Neural cell (in vitro differentiated cells): ENCODE results near the gene GPSM1. TPM values are rescaled to one million over a fixed set of nuclear protein-coding genes. Genes with fewer than 3 reads are reported as not detected.

ENCODE experiments used
- H2AFZ ChIP-seq: fragments of 200-600, 300-800 bp; sonication (generic), shearing (Covaris generic); 2 replicates; pipeline ENCODE4 v1.6.0; 2014; ENCODE audit warnings: low read depth, mild to moderate bottlenecking, antibody characterized with exemption, low read length, moderate library complexity
- H3F3A ChIP-seq: fragments of 200-600 bp; shearing (Covaris generic); 2 replicates; pipeline ENCODE4 v1.6.1; 2016; ENCODE audit warnings: mild to moderate bottlenecking, moderate library complexity, mixed read lengths, antibody characterized with exemption, low read length; ENCODE audit not compliant: insufficient read depth, poor library complexity, severe bottlenecking
- H3K27ac ChIP-seq: fragments of 200-600, 300-800 bp; sonication (generic), shearing (Covaris generic); 2 replicates; pipeline ENCODE4 v1.5.1; 2014; ENCODE audit warnings: mild to moderate bottlenecking, low read length, moderate library complexity
- H3K27me3 ChIP-seq: fragments of 300-800, 200-600 bp; sonication (generic), shearing (Covaris generic); 2 replicates; pipeline ENCODE4 v1.6.0; 2014; ENCODE audit warnings: mild to moderate bottlenecking, low read depth, low read length, moderate library complexity; ENCODE audit not compliant: insufficient read depth
- H3K36me3 ChIP-seq: fragments of 300-800, 200-600 bp; sonication (generic), shearing (Covaris generic); 2 replicates; pipeline ENCODE4 v1.5.1; 2014; ENCODE audit warnings: mild to moderate bottlenecking, antibody characterized with exemption, low read length, moderate library complexity; ENCODE audit not compliant: insufficient read depth
- H3K4me2 ChIP-seq: fragments of 300-800, 200-600 bp; sonication (generic), shearing (Covaris generic); 2 replicates; pipeline ENCODE4 v1.6.0; 2014; ENCODE audit warnings: mild to moderate bottlenecking, low read length
- H3K4me3 ChIP-seq: fragments of 300-800, 200-600 bp; sonication (generic), shearing (Covaris generic); 2 replicates; pipeline ENCODE4 v1.5.1; 2014; ENCODE audit warnings: mild to moderate bottlenecking, low read length, moderate library complexity
- H3K79me2 ChIP-seq: fragments of 200-600 bp; shearing (Covaris generic); replicated peaks from 2 replicates; pipeline ENCODE4 v1.6.0; 2014; ENCODE audit warnings: mild to moderate bottlenecking, low read length, moderate library complexity; ENCODE audit not compliant: insufficient read depth
- H3K9ac ChIP-seq: fragments of 300-800, 200-600 bp; sonication (generic), shearing (Covaris generic); 2 replicates; pipeline ENCODE4 v1.6.1; 2016; ENCODE audit warnings: mild to moderate bottlenecking, low read length, mixed read lengths
- H3K9me2 ChIP-seq: fragments of 200-600 bp; shearing (Covaris generic); 2 replicates; pipeline ENCODE4 v1.6.1; 2016; ENCODE audit warnings: mild to moderate bottlenecking, low read length, mixed read lengths; ENCODE audit not compliant: insufficient read depth
- H3K9me3 ChIP-seq: fragments of 200-600, 300-800 bp; sonication (generic), shearing (Covaris generic); 2 replicates; pipeline ENCODE4 v1.6.1; 2016; ENCODE audit warnings: mild to moderate bottlenecking, mixed run types, low read length, moderate library complexity, mixed read lengths
- H4K20me1 ChIP-seq: fragments of 200-600 bp; shearing (Covaris generic); 2 replicates; pipeline ENCODE4 v1.6.1; 2016; ENCODE audit warnings: mild to moderate bottlenecking, mixed run types; ENCODE audit not compliant: insufficient read depth
- EP300 ChIP-seq: fragments of 450-650 bp; conservative IDR thresholded peaks from 2 replicates; pipeline ENCODE4 v1.6.1; 2014; ENCODE audit warnings: antibody characterized with exemption, mild to moderate bottlenecking, moderate library complexity; ENCODE audit not compliant: poor library complexity, severe bottlenecking
- EZH2 ChIP-seq: fragments of 200-600, 300-800 bp; shearing (Covaris generic), sonication (generic); IDR thresholded peaks from 2 replicates; pipeline ENCODE4 v1.6.1; 2014; ENCODE audit warnings: antibody characterized with exemption, low read length, borderline replicate concordance, mild to moderate bottlenecking; ENCODE audit not compliant: insufficient read depth, poor library complexity, severe bottlenecking
- MXI1 ChIP-seq: fragments of 450-650 bp; conservative IDR thresholded peaks from 2 replicates; pipeline ENCODE4 v1.6.1; 2014; ENCODE audit warnings: antibody characterized with exemption, mild to moderate bottlenecking; ENCODE audit not compliant: poor library complexity, severe bottlenecking
- POLR2AphosphoS5 ChIP-seq: IDR thresholded peaks from 2 replicates; pipeline ENCODE4 v1.6.1; 2012
- RAD21 ChIP-seq: fragments of 450-650 bp; conservative IDR thresholded peaks from 2 replicates; pipeline ENCODE4 v1.6.1; 2014; ENCODE audit warnings: antibody characterized with exemption, mild to moderate bottlenecking, moderate library complexity
- REST ChIP-seq: IDR thresholded peaks from 2 replicates; pipeline ENCODE4 v1.6.1; 2012; ENCODE audit warnings: borderline replicate concordance
- SMC3 ChIP-seq: fragments of 450-650 bp; conservative IDR thresholded peaks from 2 replicates; pipeline ENCODE4 v1.6.1; 2014; ENCODE audit warnings: antibody characterized with exemption, mild to moderate bottlenecking, moderate library complexity; ENCODE audit not compliant: poor library complexity
- TAF1 ChIP-seq: IDR thresholded peaks from 2 replicates; pipeline ENCODE4 v1.6.1; 2012; ENCODE audit warnings: low read depth
- polyA plus RNA-seq: library from polyadenylated mRNA; depleted of rRNA; stranded (reverse); fragments of >200 nt; gene quantifications from 2 replicates; pipeline ENCODE4 v1.2.3, GENCODE V29; 2014
- TF ChIP-seq, protein P1 (sequence below): fragments of 450-650 bp; IDR thresholded peaks from 2 replicates; pipeline ENCODE4 v1.5.1; 2014; ENCODE audit warnings: antibody characterized with exemption, mild to moderate bottlenecking, moderate library complexity; ENCODE audit not compliant: poor library complexity, severe bottlenecking

Gene GPSM1
- polyA plus RNA-seq, 1 donor from 2014 or later = 117 TPM

GRCh38 chr9:136326061-136326760 lies 1.1 kb upstream of the GPSM1 start:
- Histone ChIP-seq H2AFZ (no peak overlapping the region), H3K79me2 (peaks cover 29% of the 10 kb centered on the region), H3K9ac (peak overlapping the region; percentile 94), H3F3A (no peaks in the 10 kb centered on the region), H3K27ac (peak overlapping the region; percentile 45), H3K4me2 (no peak overlapping the region), H3K9me3 (no peaks in the 10 kb centered on the region), H3K9me2 (no peaks in the 10 kb centered on the region), H3K27me3 (no peaks in the 10 kb centered on the region), H4K20me1 (no peaks in the 10 kb centered on the region), H3K36me3 (no peaks in the 10 kb centered on the region), H3K4me3 (no peak overlapping the region)
- TF ChIP-seq POLR2AphosphoS5 (no peak), TAF1 (no peak), MXI1 (no peak), EZH2 (no peak), REST (no peak), RAD21 (no peak), EP300 (no peak), SMC3 (no peak)
- TF ChIP-seq, protein P1, sequence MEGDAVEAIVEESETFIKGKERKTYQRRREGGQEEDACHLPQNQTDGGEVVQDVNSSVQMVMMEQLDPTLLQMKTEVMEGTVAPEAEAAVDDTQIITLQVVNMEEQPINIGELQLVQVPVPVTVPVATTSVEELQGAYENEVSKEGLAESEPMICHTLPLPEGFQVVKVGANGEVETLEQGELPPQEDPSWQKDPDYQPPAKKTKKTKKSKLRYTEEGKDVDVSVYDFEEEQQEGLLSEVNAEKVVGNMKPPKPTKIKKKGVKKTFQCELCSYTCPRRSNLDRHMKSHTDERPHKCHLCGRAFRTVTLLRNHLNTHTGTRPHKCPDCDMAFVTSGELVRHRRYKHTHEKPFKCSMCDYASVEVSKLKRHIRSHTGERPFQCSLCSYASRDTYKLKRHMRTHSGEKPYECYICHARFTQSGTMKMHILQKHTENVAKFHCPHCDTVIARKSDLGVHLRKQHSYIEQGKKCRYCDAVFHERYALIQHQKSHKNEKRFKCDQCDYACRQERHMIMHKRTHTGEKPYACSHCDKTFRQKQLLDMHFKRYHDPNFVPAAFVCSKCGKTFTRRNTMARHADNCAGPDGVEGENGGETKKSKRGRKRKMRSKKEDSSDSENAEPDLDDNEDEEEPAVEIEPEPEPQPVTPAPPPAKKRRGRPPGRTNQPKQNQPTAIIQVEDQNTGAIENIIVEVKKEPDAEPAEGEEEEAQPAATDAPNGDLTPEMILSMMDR = no peak

GRCh38 chr9:136326761-136327303 lies 507 bp upstream of the GPSM1 start:
- H3F3A ChIP-seq = no peaks in the 10 kb centered on the region
- H3K9ac ChIP-seq = peak overlapping the region; percentile 94

More at GRCh38 chr9:136326761-136327303, 507 bp upstream of the GPSM1 start:
- Histone ChIP-seq H3K36me3 (no peaks in the 10 kb centered on the region), H3K4me2 (no peak overlapping the region), H3K27me3 (no peaks in the 10 kb centered on the region), H2AFZ (peak overlapping the region; percentile 33), H3K9me2 (no peaks in the 10 kb centered on the region), H3K9me3 (no peaks in the 10 kb centered on the region), H4K20me1 (no peaks in the 10 kb centered on the region), H3K79me2 (peaks cover 29% of the 10 kb centered on the region), H3K27ac (peak overlapping the region; percentile 45), H3K4me3 (peak overlapping the region; percentile 60)
- TF ChIP-seq EP300 = no peak
